Smooth muscle cell (in vitro differentiated cells): ENCODE results near the gene HS1BP3. TPM values are rescaled to one million over a fixed set of nuclear protein-coding genes. Genes with fewer than 3 reads are reported as not detected.

Experiments used
- DNase-seq: peaks from one replicate; lab custom pipeline; 2025; ENCODE audit not compliant: unreplicated experiment; lab: John Stamatoyannopoulos, UW
- H2AFZ ChIP-seq: fragments of 200-600 bp; sonication (generic); 2 replicates; pipeline ENCODE4 v1.6.0; 2016; ENCODE audit warnings: antibody characterized with exemption, low read depth, mild to moderate bottlenecking
- H3F3A ChIP-seq: fragments of 200-600 bp; sonication (generic); 2 replicates; pipeline ENCODE4 v1.6.0; 2017; ENCODE audit warnings: antibody characterized with exemption, low read depth
- H3K27ac ChIP-seq: fragments of 200-600 bp; sonication (generic); 2 replicates; pipeline ENCODE4 v1.5.1; 2016; ENCODE audit warnings: low read depth, mild to moderate bottlenecking
- H3K27me3 ChIP-seq: fragments of 200-600 bp; sonication (generic); 2 replicates; pipeline ENCODE4 v1.6.1; 2016; ENCODE audit warnings: low read depth, mild to moderate bottlenecking
- H3K36me3 ChIP-seq: fragments of 200-600 bp; sonication (generic); 2 replicates; pipeline ENCODE4 v1.5.1; 2016; ENCODE audit warnings: low read depth
- H3K4me1 ChIP-seq: fragments of 200-600 bp; sonication (generic); 2 replicates; pipeline ENCODE4 v1.5.1; 2016; ENCODE audit warnings: low read depth
- H3K4me2 ChIP-seq: fragments of 200-600 bp; sonication (generic); 2 replicates; pipeline ENCODE4 v1.6.0; 2016; ENCODE audit warnings: mild to moderate bottlenecking
- H3K4me3 ChIP-seq: fragments of 200-600 bp; sonication (generic); 2 replicates; pipeline ENCODE4 v1.5.1; 2016; ENCODE audit warnings: mild to moderate bottlenecking
- H3K79me2 ChIP-seq: fragments of 200-600 bp; sonication (generic); 2 replicates; pipeline ENCODE4 v1.6.0; 2016; ENCODE audit warnings: low read depth, mild to moderate bottlenecking
- H3K9ac ChIP-seq: fragments of 200-600 bp; sonication (generic); 2 replicates; pipeline ENCODE4 v1.6.0; 2016; ENCODE audit warnings: low read depth
- H3K9me3 ChIP-seq: fragments of 200-600 bp; sonication (generic); replicated peaks from 2 replicates; pipeline ENCODE4 v1.5.1; 2016; ENCODE audit warnings: low read depth
- H4K20me1 ChIP-seq: fragments of 200-600 bp; sonication (generic); 2 replicates; pipeline ENCODE4 v1.6.0; 2016; ENCODE audit warnings: low read depth
- WGBS: methylation state at CpG from one replicate; pipeline ENCODE4 v1.1.7; 2016; ENCODE audit warnings: low lambda C conversion rate; 5-methylcytosine and 5-hydroxymethylcytosine counted together
- polyA plus RNA-seq: library from polyadenylated mRNA; unstranded; fragments of >200 nt; fragmentation: Nextera tagmentation; extraction: Ambion mirVana; gene quantifications from 2 replicates; pipeline ENCODE4 v1.2.1, GENCODE V29; 2016
- total RNA-seq: library from RNA; depleted of rRNA; stranded (reverse); fragments of >200 nt; gene quantifications from 2 replicates; pipeline ENCODE4 v1.2.3, GENCODE V29; 2014
- TF ChIP-seq, protein P1 (sequence below): fragments of 200-600 bp; sonication (generic); IDR thresholded peaks from 2 replicates; pipeline ENCODE4 v1.5.1; 2017; ENCODE audit warnings: borderline replicate concordance, mild to moderate bottlenecking, antibody characterized with exemption; ENCODE audit not compliant: insufficient read depth, poor library complexity, severe bottlenecking

HS1BP3 gene
- total and polyA plus RNA-seq, 2 experiments from 2014 or later = 9.3 to 20.4 TPM

DNA sequence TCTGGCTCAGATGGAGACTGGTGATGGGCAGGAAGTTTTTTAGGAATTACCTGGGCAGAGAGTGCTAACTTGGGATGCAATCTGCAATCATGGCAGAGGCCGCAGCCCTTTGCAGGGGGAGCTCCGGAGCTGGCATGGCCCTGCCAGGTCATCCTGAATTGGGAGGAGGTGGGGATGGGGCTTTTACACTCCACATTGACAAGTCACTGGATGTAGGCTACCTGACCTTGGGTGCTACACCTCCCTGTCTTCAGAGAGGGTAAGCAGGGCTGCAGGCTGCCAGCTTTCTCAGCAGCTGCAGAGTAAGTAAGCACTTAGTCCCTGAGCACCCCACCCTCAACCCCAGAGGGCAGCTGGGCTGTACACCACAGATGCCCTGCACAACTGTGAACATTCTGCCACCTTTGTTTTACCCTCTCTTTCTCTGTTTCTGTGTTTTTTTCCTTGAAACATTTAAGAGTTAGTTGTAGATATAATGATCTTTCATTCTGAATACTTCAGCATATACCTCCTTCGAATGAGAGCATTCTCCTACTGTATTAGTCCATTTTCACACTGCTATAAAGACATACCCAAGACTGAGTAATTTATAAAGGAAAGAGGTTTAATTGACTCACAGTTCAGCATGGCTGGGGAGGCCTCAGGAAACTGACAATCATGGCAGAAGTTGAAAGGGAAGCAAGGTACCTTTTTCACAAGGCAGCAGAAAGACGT lies 6.8 kb upstream of the HS1BP3 start:
- Histone ChIP-seq H2AFZ (no peak overlapping the region), H3K4me2 (no peak overlapping the region), H3K36me3 (no peaks in the 10 kb centered on the region), H4K20me1 (no peaks in the 10 kb centered on the region), H3K4me3 (no peak overlapping the region), H3K9me3 (no peaks in the 10 kb centered on the region), H3K27ac (no peak overlapping the region), H3K4me1 (no peaks in the 10 kb centered on the region), H3K27me3 (peaks cover 55% of the 10 kb centered on the region), H3F3A (no peaks in the 10 kb centered on the region), H3K79me2 (no peaks in the 10 kb centered on the region), H3K9ac (no peak overlapping the region)
- no peak for DNase-seq
- TF ChIP-seq, protein P1, sequence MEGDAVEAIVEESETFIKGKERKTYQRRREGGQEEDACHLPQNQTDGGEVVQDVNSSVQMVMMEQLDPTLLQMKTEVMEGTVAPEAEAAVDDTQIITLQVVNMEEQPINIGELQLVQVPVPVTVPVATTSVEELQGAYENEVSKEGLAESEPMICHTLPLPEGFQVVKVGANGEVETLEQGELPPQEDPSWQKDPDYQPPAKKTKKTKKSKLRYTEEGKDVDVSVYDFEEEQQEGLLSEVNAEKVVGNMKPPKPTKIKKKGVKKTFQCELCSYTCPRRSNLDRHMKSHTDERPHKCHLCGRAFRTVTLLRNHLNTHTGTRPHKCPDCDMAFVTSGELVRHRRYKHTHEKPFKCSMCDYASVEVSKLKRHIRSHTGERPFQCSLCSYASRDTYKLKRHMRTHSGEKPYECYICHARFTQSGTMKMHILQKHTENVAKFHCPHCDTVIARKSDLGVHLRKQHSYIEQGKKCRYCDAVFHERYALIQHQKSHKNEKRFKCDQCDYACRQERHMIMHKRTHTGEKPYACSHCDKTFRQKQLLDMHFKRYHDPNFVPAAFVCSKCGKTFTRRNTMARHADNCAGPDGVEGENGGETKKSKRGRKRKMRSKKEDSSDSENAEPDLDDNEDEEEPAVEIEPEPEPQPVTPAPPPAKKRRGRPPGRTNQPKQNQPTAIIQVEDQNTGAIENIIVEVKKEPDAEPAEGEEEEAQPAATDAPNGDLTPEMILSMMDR = no peak
- WGBS = 78% methylated on average over 4 of the region's 4 CpGs

DNA sequence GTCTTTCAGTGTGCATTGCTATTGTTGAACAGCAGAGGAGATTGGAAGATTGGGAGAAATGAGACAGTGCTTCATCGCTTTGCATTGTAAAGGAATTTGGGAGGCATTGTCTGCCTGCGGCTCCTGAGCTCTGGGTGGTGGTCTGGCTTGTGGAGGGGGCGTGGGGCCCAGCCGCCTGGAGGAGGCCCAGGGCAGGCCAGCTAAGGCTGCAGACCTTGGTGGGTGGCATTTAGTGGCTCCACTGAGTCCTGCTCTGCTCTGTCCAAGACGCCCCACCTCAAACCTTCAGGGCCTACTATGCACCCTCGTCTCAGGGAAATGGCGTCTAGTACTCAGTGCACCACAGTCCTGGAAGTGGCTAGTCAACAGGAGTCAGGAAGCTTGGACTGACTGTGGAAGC lies 5.7 kb upstream of the HS1BP3 start:
- Histone ChIP-seq H3K36me3 (no peaks in the 10 kb centered on the region), H3K27me3 (peaks cover 44% of the 10 kb centered on the region), H3F3A (no peaks in the 10 kb centered on the region), H3K4me1 (no peaks in the 10 kb centered on the region), H3K9ac (no peak overlapping the region), H2AFZ (no peak overlapping the region), H3K9me3 (no peaks in the 10 kb centered on the region), H3K27ac (no peak overlapping the region), H3K79me2 (no peaks in the 10 kb centered on the region), H4K20me1 (no peaks in the 10 kb centered on the region), H3K4me2 (no peak overlapping the region), H3K4me3 (no peak overlapping the region)
- TF ChIP-seq, protein P1 = no peak
- 78% methylated on average over 7 of the region's 7 CpGs for WGBS
- DNase-seq = no peak

DNA sequence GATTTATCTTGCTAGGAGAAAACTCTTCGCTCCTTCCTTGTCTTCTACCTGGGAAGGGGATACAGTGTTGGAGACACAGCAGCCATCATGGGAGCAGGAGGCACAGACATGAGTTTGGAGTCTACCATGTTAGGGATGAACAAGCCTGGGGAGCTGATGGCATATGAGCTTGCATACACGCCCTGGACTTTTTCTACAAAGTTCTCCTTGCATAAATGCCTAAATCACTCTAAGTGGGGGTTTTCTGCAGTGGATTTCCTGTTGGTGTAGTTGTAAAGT lies 3.6 kb upstream of the HS1BP3 start:
- H2AFZ ChIP-seq = no peak overlapping the region
- no peaks in the 10 kb centered on the region for H3K36me3 ChIP-seq
- no peak overlapping the region for H3K9ac ChIP-seq
- peaks cover 28% of the 10 kb centered on the region for H3K27me3 ChIP-seq
- TF ChIP-seq, protein P1 = no peak
- no peak overlapping the region for H3K4me2 ChIP-seq
- H3K27ac ChIP-seq = no peak overlapping the region
- peaks cover 7% of the 10 kb centered on the region for H3K79me2 ChIP-seq
- H3F3A ChIP-seq = no peaks in the 10 kb centered on the region
- no peaks in the 10 kb centered on the region for H3K9me3 ChIP-seq
- WGBS = 89% methylated on average over 2 of the region's 2 CpGs
- H4K20me1 ChIP-seq = peaks cover under 1% of the 10 kb centered on the region
- DNase-seq = no peak
- no peak overlapping the region for H3K4me3 ChIP-seq
- H3K4me1 ChIP-seq = peaks cover 6% of the 10 kb centered on the region

DNA sequence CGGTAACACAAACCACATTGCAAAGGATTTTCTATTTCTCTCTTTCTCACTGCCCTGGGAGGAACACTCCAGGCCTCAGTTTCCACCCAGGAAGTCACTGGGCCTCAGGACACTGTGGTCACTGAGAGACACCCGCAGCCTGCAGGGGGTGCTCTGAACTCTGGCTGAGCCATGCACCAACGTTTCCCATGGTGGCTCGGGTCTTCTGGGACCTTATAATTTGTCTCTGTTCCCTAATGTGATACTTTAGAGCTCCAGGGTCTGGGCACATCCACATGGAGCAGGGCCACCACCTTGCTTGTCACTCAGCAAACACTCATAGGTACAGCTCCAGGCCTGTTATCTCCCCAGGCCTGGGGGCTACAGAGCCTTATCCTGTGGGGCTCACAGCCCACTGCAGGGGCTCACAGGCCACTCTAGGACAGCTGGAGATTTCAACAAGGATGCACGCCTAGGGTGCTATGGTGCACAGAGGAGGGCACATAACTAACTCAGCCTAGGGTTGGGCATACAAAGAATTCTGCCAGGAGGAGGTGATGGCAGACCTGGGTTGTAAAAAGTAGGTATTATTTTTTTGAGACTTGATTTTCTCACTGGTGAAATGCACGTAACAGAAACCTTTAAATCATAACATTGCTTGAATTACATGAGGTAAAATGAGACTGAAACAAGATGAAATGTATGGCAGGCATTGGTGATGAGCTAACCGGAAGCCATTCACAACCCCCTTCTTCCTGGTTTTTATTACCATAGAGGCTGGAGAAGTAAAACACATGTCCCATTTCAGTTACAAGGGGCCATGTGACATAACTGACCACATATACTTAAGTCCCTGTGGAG lies 3.0 kb upstream of the HS1BP3 start:
- Histone ChIP-seq H3K27me3 (peaks cover 22% of the 10 kb centered on the region), H3K4me1 (peaks cover 6% of the 10 kb centered on the region), H3K4me3 (no peak overlapping the region), H3K79me2 (peaks cover 9% of the 10 kb centered on the region), H2AFZ (no peak overlapping the region), H3K36me3 (no peaks in the 10 kb centered on the region), H4K20me1 (peaks cover 6% of the 10 kb centered on the region), H3K27ac (no peak overlapping the region), H3K9me3 (no peaks in the 10 kb centered on the region), H3F3A (no peaks in the 10 kb centered on the region), H3K4me2 (no peak overlapping the region), H3K9ac (no peak overlapping the region)
- TF ChIP-seq, protein P1 = no peak
- no peak for DNase-seq
- 88% methylated on average over 7 of the region's 7 CpGs for WGBS
